Fibroblast of skin of left quadriceps (primary cell): ENCODE results near the gene RBPJ.
A peak's percentile ranks its signal among the peaks of the same experiment; 100 is the strongest.
"Not testable (repeated sequence)": the region's sequence is repeated elsewhere in the genome, so short reads cannot be mapped to it uniquely, and the experiment has no call there.

Experiments
- DNase-seq, 2 experiments: peaks; one replicate each; pipeline ENCODE4 v3.0.0-alpha.2; 2013; ENCODE audit warnings: low read depth in 2 of 2

Gene RBPJ

DNA sequence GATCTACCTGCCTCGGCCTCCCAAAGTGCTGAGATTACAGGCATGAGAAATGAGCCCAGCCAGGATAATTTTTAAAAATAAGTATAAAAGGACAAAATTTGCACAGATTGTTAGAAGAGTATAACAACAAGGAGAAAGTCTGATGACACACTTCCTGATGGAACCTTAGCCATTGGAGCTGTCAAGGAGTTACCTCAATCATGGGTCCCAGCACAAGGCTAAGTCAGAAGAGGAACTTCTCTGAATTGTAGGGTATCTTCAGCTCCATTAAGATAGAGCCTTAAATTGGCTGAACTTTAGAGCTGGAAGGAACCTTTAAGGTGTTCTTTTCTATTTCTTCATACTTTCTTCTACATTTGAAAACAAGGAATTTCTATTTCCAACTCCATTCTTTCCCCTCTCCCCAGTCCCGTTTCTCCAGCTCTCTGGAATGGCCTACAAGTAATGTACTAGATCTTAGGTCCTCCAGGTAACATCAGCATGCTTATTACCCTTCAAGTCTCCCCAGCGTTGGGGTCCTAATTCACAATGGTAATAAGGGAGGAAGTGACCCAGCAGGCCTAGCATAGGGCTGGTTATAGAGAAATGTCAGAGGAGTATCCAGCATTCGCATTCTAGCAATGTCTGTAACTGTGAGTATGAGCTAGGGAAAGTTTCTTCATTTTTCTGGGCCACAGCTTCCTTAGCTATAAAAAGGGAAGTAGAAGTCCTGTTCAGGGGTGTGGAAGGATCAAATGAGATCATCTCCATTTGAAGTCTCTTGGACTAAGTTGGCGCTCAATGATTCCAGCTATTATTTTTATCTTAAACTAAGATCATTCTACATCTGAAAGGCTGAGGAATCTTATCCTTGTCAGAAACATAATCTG is 18.5 kb upstream of the RBPJ start:
- no peak for DNase-seq

- no peak for DNase-seq
Observed at GRCh38 chr4:26303008-26303407, 17.8 kb upstream of the RBPJ start.

DNA sequence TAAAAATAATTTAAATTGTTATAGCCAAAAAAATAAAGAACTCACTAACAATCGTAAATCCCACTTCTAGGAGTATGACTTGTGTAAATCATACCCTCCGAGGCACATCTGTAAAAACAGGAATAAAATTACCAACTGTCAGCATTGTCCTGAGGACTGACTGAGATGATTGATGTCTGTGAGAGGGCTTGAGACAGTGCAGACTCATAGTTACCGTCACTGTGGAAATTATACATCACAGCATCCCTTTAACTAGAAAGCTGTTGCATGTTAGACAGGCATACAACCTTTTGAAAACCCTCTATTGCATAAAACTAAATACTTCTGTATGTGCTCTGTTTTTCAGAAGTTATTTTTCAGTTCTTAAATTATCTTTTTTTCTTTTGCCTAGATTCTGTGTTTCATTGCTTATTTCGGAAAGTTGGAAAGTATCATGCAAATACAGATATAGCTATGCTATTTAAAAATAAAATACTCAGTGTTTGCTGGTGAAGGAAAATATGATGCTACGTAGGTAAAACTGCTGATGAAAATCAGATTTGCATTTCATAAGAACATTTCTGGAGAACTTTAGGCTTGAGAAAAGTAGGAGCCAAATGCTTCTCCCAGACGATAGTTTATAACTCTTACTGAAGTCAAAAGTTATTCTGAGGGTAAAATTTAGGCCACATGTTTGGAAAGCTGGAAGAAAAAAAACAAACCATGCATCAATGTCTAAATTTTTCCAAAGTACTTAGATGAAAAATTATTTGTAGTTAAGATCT is 13.6 kb upstream of the RBPJ start:
- no peak for DNase-seq

DNA sequence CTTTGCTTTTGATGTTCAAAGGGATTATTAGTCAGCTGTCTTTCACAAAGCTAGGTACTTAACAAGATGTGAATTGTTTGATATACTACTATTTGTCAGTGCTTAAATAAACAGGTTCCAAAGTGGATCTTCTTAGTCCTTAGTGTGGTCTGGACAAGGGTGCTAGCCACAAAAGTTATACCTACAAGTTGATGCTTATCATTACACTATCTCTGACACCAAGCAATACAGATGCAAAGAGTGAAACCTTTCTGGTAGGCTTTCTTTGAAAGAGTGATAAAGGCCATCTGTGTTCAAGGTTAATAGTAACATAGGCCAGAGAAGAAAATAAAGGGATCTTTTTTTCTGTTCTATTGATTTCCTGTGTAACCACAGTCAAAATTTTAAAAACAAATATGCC is 12.2 kb upstream of the RBPJ start:
- DNase-seq: no peak

DNA sequence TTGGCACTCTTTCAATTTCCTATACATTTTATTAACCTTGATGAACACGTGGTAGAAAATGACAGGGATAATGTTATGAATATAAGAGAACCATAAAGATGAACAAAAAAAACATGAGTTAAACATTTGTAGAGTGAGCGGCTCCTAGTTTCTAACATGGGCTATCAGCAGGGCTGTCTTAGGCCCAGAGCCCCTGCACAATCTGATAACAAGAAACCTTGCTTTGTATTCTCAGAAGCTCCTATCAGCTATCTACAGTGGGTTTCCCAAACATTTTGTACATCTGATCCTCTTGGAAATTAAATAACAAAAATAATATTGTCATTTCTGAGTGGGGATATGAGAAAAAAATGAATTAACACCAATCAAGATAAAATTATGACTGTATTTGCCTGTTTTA is 10.6 kb upstream of the RBPJ start:
- no peak for DNase-seq

DNA sequence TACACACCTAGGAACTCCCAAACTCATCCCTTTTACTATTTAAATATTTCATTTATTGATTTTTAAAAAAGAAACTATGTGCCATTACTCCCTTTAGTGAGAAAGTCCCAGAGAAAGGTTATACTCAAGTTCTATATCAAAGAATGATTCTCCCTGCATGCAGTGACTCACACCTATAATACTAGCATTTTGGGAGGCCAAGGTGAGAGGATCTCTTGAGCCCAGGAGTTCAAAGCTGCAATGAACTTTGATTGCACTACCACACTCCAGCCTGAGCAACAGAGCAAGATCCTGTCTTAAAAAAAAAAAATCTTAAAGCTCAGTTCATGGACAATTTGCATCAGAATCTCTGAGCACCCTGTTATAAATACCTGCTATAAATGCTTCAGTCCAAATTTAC is 9.2 kb upstream of the RBPJ start:
- DNase-seq: no peak

DNA sequence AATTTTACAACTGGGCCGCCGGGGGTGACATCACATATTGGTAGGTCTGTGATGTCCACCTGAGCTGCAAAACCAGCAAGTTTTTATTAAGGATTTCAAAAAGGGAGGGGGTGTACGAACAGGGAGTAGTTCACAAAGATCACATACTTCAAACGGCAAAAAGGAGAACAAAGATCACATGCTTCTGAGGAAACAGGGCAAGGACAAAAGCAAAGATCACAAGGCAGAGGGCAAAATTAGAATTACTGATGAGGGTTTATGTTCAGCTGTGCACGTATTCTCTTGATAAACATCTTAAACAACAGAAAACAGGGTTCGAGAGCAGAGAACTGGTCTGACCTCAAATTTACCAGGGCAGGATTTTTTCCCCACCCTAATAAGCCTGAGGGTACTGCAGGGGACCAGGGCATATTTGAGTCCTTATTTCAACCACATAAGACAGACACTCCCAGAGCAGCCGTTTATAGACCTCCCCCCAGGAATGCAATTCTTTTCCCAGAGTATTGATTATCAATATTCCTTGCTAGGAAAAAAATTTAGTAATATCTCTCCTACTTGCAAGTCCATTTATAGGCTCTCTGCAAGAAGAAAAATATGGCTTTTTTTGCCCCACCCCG is 5.4 kb upstream of the RBPJ start:
- not testable (repeated sequence) for DNase-seq

DNA sequence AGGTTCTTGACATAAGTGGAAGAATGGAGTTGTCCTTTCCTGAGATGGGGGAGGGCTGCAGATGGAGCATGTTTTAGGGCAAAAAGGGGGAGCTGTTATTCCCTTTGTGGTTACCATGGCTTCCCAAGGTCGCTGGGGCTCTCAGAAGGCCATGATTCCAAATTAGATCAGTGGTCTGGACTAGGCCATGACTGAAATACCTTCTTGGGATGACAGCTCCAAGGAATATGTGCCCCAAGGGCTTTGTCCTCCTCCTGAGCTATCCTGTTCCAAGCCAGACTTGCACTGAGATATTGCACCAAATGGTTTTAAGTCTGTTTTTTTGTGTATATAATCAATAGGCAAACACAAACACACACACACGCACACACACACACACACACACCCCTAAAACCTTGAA is 3.0 kb upstream of the RBPJ start:
- no peak for DNase-seq

DNA sequence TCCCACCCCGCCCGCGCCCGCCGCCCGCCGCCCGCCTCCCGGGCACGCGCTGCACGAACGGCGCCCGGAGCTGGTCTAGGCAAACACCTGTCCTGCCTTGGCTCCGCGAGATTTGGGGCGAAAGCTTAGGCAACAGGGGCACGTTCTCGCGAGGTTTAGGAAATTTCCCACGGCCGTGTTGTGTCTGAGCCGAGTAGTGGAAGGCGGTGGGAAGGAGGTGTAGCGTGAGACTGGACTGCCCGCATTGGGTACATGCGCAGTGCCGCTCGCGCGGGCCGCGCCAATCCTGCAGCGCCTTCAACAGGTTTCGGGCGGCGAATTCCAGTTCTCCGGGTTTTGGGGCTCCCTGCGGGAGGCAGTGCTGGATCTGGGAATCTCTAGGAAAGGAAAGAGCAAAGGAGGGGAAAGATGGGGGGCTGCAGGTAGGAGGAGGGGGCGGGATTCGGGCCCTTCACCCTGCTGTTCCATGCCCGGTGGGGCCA is 1.3 kb upstream of the RBPJ start:
- peak; percentile 99 to 100 for DNase-seq

- DNase-seq: no peak
Observed at GRCh38 chr4:26319949-26320537, 771 bp upstream of the RBPJ start.

DNA sequence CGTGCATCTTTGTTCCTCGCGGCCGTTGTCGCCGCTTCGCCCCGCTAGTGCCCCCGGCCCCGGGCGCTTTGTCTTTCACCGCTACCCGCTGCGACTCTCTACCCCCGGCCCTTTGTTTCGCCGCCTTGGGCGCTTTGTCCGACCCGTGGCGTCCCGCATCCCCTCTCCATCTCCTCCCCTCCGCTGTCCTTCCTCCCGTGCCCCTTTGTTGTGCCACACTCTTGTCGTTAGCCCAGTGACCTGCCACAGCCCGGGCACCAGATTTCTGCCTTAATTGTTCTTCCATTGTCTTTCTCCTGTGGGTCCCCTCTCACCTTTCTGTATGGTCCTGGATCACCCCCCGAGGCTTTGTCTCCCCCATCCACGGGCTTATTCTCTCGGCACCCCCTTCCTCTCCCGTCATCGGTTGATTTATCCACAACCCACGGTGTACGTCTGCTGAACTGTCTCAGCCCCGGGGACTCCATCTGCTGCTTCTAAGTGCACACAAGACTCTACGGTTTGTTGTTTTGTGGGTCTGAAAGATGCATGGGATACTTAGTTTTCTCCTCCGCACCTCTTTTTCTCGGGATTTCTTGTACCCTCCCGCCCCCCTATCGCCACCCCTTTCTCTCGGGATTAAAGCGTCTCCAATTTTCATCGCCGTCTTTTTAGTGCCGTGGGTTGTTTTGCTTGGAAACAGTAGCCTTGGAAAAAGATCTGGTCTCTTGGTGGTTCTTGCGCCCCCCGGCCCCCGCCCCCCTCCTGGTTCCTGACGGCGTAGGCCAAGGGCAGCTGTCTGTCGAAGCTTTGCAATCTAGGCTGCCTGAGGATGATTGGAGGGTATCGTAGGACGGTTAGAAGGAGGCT is 783 bp downstream of the RBPJ start:
- DNase-seq: no peak

DNA sequence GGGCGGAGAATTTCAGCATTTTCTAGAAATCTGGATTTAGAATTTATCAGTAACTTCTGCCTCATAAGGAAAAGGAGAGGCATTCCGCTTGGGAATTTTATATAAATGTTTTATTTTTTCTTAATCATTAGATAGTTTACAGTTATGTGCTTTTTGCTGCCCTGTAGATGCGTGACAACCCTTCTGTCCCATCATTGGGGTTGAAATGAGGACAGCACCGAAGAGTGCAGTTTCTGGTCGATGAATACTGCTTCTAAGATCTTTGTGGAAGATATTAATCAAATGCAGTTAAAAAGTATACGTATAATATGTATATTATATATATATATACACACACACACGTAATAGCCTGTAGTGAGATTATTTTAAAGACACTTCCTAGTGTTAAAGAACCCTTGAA is 1.5 kb downstream of the RBPJ start:
- no peak for DNase-seq

DNA sequence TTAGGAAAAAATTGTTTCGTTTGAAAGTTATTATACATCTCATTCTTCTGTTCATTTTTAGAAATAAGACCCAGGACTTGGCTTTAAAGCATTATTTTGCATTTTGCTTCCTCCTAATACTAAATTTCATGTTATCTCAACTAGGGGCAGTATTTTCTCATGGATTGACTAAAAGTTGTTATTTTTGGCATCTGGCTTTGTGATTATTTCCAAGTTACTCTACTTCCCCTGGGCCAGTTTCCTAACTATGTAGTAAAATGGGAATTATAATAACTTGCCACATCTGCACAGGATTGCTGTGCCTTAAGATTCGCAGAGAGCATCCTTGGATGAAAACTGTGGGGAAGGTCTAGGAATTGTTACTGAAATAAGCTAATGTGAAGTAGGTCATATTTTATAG is 3.0 kb downstream of the RBPJ start:
- DNase-seq: no peak

GRCh38 chr4:26325191-26325590 is 4.4 kb downstream of the RBPJ start:
- DNase-seq: peak in 1 of 2 experiments; percentile 29

GRCh38 chr4:26326791-26327190 is 6.0 kb downstream of the RBPJ start:
- DNase-seq: peak; percentile 74 to 80

GRCh38 chr4:26330186-26330787 is 9.5 kb downstream of the RBPJ start:
- DNase-seq: peak in 1 of 2 experiments; percentile 21

- no peak for DNase-seq
Observed at GRCh38 chr4:26330946-26331345, 10.1 kb downstream of the RBPJ start.

DNA sequence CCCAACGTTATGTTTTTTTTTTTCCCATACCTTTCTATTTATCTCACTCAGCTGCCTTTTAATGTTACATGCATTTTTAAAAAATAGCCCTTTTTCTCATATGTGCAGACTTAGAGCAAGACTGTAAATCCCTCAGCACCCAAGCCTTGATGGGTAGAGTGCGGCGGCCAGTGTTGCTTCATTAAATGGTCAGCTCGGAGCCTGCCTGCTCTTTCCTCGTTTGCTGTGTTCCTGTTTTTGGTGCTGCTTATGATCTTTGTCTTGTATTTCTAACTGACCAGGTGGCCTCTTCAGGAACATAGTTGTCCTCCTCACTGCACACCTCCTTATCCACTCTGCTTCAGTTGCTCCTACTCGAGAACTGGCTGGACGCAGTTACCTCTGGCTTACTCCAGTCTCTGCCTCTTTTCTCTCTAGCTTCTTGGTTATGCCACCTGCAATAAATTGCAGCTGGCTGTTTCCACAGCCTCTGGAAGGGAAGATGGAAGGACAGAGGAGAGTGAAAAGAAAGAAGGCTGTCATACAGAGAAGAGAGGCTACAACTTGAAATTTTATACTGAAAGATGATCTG is 10.7 kb downstream of the RBPJ start:
- DNase-seq: no peak

- DNase-seq: no peak
Observed at GRCh38 chr4:26334366-26334765, 13.6 kb downstream of the RBPJ start.

DNA sequence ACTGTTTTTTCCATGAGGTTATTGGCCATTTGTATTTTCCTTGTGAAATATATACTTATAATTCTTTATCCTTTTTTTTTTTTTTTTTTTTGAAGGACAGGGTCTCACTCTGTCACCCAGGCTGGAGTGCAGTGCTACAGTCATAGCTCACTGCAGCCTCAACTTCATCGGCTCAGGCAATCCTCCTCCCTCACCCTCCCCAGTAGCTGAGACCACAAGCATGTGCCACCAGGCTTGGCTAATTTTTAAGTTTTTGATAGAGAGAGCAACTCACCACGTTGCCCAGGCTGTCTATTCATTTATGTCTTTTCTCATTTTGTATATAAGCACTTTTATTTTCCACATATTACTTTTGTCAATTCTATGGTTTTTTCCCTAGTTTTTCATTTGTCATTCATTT is 16.8 kb downstream of the RBPJ start:
- DNase-seq: no peak
